ENCODE results near the gene DNM3. TPM values are rescaled to one million over a fixed set of nuclear protein-coding genes. Genes with fewer than 3 reads are reported as not detected.

The DNM3 gene
- total and polyA plus RNA-seq, 7 donors, result 0.60 to 13.3 (median 3.9) TPM

DNA sequence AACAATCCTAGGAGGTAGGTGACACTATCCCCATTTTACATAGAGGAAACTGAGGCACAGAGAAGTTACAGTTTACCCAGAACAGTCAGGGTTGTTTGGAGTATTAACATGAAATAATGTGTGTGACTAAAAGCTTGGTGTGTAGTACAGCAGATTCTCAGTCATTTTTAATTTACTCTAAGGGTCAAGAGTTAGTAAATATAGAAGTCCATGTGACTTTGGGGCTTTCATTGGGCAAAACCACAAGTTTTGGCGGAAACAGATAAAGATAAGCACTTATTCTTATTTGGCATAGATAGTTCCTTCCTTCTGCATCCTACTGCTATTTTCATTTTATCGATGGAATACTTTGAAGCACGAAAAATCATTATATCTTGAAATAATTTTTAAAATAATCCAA, 128.5 kb downstream of the DNM3 start:
- no peak overlapping the region for H3K27ac ChIP-seq
- no peaks in the 10 kb centered on the region for H3K36me3 ChIP-seq
- DNase-seq, result no peak
- 56 to 57% methylated on average over 3 of the region's 3 CpGs for WGBS, 2 donors
- TF ChIP-seq, protein P1, sequence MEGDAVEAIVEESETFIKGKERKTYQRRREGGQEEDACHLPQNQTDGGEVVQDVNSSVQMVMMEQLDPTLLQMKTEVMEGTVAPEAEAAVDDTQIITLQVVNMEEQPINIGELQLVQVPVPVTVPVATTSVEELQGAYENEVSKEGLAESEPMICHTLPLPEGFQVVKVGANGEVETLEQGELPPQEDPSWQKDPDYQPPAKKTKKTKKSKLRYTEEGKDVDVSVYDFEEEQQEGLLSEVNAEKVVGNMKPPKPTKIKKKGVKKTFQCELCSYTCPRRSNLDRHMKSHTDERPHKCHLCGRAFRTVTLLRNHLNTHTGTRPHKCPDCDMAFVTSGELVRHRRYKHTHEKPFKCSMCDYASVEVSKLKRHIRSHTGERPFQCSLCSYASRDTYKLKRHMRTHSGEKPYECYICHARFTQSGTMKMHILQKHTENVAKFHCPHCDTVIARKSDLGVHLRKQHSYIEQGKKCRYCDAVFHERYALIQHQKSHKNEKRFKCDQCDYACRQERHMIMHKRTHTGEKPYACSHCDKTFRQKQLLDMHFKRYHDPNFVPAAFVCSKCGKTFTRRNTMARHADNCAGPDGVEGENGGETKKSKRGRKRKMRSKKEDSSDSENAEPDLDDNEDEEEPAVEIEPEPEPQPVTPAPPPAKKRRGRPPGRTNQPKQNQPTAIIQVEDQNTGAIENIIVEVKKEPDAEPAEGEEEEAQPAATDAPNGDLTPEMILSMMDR (IDR thresholded peaks at IDR 0.05), result no peak
- TF ChIP-seq EP300 (IDR thresholded peaks at IDR 0.05) (no peak), POLR2A (IDR thresholded peaks at IDR 0.05) (no peak), POLR2AphosphoS5 (IDR thresholded peaks at IDR 0.05) (no peak)
- no peaks in the 10 kb centered on the region for H3K4me1 ChIP-seq
- no peaks in the 10 kb centered on the region for H3K27me3 ChIP-seq
- no peak overlapping the region for H3K4me3 ChIP-seq
- intact Hi-C loops (cut with DNase I), result no loop called here
- no peaks in the 10 kb centered on the region for H3K9me3 ChIP-seq

DNA sequence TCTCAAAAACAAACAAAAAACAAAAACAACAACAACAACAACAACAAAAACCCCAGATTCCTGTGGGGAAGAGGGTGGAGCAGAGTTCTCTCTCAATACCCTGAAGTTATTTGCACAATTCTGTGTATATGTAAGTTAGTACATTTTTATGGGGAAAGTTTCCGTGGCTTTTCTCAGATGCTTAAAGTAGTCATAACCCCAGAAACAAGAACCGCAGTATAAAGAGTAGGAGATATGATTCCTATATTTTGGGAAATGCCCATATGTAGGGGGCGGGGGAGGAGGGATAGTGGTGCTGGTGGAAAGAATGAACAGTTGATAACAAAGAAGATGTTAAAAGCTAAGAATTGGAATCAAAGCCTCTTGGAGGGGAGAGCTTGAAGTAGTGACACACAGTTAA, 131.5 kb downstream of the DNM3 start:
- H3K4me3 ChIP-seq, result no peak overlapping the region
- H3K36me3 ChIP-seq, result no peaks in the 10 kb centered on the region
- intact Hi-C loops (cut with DNase I), result no loop called here
- no peak for DNase-seq
- 93 to 94% methylated on average over 3 of the region's 3 CpGs for WGBS, 2 donors
- H3K27ac ChIP-seq, result no peak overlapping the region
- H3K4me1 ChIP-seq, result no peaks in the 10 kb centered on the region
- TF ChIP-seq EP300 (IDR thresholded peaks at IDR 0.05), result no peak
- no peak for TF ChIP-seq POLR2AphosphoS5 (IDR thresholded peaks at IDR 0.05)
- TF ChIP-seq POLR2A (IDR thresholded peaks at IDR 0.05), result no peak
- TF ChIP-seq, protein P1 (IDR thresholded peaks at IDR 0.05), result no peak
- no peaks in the 10 kb centered on the region for H3K27me3 ChIP-seq
- peaks cover 0 to 3% (median 0%) of the 10 kb centered on the region in 4 donors for H3K9me3 ChIP-seq

DNA sequence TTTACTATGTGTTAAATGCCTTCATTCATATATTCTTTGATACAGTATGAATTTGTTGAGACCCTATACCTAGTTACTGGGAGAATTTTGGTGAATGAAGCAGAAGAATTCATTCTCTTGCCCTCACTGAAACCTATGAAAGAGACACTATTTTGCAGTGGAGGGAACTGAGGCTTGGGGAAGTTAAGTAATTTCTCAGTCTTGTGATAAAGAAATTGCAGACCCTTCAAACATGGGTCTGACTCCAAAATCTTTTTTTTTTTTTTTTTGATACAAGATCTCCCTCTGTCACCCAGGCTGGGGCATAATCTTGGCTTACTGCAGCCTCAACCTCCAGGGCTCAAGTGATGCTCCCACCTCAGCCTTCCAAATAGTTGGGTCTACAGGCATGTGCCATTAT, 132.1 kb downstream of the DNM3 start:
- DNase-seq, result no peak

DNA sequence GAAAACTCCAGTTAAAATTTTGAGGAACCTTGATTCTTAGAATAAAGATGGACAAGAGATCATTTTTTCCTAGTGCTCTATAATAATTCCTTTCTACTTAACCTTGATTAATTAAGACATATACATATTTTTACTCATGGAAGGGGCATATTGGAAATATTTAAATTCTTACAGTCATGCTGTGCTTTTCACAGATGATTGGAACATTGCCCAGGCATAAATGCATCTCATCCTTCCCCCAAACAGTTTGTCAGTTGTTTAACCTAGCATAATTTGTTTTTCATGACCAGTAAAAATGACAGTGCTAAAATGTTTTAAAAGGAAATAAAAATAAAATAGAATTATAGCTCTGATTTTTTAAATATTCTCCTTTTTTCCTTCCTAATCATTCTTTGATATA, 140.0 kb downstream of the DNM3 start:
- intact Hi-C loops (cut with DNase I), result no loop called here
- Histone ChIP-seq H3K4me3 (no peak overlapping the region), H3K36me3 (no peaks in the 10 kb centered on the region), H3K4me1 (peaks cover 0 to 3% (median 0%) of the 10 kb centered on the region in 4 donors), H3K27ac (no peak overlapping the region), H3K27me3 (no peaks in the 10 kb centered on the region), H3K9me3 (no peaks in the 10 kb centered on the region)
- DNase-seq, result no peak
- no peak for TF ChIP-seq EP300 (IDR thresholded peaks at IDR 0.05)
- no peak for TF ChIP-seq POLR2AphosphoS5 (IDR thresholded peaks at IDR 0.05)
- TF ChIP-seq, protein P1 (IDR thresholded peaks at IDR 0.05), result no peak
- TF ChIP-seq POLR2A (IDR thresholded peaks at IDR 0.05), result no peak

More for the DNA sequence above, 132.1 kb downstream of the DNM3 start:
- Histone ChIP-seq H3K27me3 (no peaks in the 10 kb centered on the region), H3K4me3 (no peak overlapping the region), H3K36me3 (no peaks in the 10 kb centered on the region), H3K4me1 (no peaks in the 10 kb centered on the region), H3K9me3 (peaks cover 0 to 3% (median 0%) of the 10 kb centered on the region in 4 donors), H3K27ac (no peak overlapping the region)
- intact Hi-C loops (cut with DNase I), result no loop called here
- no peak for TF ChIP-seq POLR2A (IDR thresholded peaks at IDR 0.05)
- no peak for TF ChIP-seq EP300 (IDR thresholded peaks at IDR 0.05)
- no peak for TF ChIP-seq POLR2AphosphoS5 (IDR thresholded peaks at IDR 0.05)
- TF ChIP-seq, protein P1 (IDR thresholded peaks at IDR 0.05), result no peak

DNA sequence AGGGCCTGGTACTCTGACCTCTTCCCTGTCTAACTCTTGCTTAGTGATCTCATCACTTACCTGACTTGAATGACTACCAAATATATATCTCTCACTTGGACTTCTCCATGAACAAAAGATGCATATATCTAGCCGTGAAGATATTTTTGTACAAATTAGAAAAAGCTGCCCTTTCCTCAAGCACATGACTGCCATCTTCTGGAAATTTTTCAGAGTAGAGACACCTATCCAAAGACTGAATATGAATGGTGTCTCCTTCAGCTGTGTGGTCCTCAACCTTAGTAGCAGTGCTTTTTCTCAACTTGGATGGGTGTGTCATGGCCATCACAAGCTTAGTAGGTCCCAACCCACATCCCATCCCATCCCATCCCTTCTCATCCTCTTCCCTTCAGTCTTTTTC, 142.3 kb downstream of the DNM3 start:
- Histone ChIP-seq H3K4me1 (peaks cover 0 to 3% (median 0%) of the 10 kb centered on the region in 4 donors), H3K9me3 (no peaks in the 10 kb centered on the region), H3K36me3 (no peaks in the 10 kb centered on the region), H3K27ac (no peak overlapping the region), H3K27me3 (no peaks in the 10 kb centered on the region), H3K4me3 (no peak overlapping the region)
- DNase-seq, result no peak
- 10 to 35% methylated on average over 1 of the region's 1 CpG for WGBS, 2 donors
- intact Hi-C loops (cut with DNase I), result no loop called here
- no peak for TF ChIP-seq EP300 (IDR thresholded peaks at IDR 0.05)
- TF ChIP-seq, protein P1 (IDR thresholded peaks at IDR 0.05), result no peak
- no peak for TF ChIP-seq POLR2A (IDR thresholded peaks at IDR 0.05)
- TF ChIP-seq POLR2AphosphoS5 (IDR thresholded peaks at IDR 0.05), result no peak
